ENCODE measurements around the gene GOLGA6D.
"Not testable (repeated sequence)": the region's sequence is repeated elsewhere in the genome, so short reads cannot be mapped to it uniquely, and the experiment has no call there.

GOLGA6D gene

DNA sequence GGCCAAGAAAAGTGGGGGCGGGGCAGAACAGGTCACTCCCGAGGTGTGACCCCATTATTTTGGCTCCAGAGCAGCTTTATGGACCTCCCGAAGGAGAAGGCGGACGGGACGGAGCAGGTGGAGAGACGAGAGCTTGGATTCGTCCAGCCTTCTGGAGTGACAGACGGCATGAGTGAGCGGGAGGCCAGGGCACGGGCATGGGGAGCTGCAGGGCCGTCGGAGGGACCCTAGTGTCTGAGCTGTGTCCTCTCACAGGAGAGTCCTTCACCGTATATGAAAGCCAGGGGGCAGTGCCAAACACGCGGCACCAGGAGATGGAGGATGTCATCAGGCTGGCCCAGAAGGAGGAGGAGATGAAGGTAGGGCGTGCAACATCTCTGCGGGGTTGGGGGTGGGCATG, 11.0 kb downstream of the GOLGA6D start:
- DNase-seq (ENCODE audit: low spot score), result not testable (repeated sequence)

DNA sequence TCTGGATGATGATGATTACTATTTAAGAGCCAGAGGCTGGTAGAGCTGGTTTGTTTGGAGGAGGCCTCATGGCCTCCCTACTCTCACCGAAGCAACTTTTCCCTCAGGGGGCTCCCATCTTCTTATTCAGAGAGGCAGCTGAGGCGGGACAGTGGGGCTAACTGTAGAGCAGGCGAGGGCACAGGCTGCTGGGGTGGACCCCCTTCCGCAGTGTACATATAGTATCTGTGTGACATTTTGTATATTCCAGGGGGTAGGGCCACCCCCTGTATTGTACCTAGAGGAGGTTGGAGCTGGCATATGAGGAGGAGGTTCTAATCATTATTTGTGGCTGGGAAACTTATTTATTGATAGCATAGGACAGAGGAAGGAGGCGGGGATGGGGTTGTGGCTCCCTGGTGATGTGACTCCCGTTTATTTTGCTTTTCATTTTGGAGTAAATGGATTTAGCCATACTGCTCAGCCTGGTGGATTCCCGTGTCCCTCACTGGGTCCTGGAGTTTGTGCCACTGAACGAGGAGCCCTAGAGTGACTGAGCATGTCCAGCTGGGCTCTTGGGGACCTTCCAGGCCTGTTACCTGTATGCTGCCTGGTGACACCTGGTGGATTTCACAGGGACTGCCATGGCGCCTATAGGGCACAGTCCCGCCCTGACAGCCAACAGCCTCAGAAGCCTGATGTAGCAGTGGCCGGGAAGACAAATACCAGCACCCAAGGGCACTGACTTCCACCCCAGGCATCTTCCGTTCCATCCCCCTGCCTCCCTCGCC, 16.1 kb downstream of the GOLGA6D start:
- DNase-seq (ENCODE audit: low spot score), result not testable (repeated sequence)

DNA sequence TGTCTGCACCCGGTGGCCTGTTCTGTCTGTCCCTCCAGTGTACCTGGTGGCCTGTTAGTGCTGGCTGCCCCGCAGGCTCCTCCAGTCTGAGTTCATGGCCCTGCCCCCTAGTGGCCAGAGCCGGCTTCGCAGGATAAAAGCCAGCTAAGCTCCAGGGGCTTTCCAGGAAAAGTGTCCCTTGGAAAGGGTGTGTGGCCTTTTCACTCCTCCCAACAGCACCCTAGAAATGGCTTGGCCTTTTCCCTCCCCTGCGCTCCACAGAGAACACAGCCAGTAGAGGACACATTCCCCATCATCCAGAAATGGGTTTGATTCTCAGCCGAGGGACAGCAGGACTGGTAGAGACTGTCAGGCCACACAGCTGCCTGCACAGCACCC, 16.7 kb downstream of the GOLGA6D start:
- DNase-seq (ENCODE audit: low spot score), result not testable (repeated sequence)

DNA sequence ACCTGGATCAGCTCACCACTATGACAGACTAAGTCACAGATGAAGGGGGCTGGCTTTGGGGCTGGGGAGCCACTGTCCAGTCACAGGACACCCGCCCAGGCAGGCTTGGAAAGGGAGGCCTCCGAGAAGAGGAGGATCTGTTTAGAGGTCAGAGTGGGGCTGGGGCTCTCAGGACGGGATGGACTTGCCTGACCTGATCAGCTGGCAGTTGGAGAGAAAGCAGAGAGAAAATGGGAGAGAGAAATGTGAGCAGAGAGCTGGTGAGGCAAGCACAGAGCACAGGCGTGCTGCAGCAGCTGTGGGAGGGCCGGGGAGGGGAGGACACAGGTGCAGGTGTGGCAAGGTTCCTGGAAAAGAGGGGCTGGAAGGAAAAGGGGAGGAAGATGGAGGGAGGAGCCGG, 17.4 kb downstream of the GOLGA6D start:
- not testable (repeated sequence) for DNase-seq (ENCODE audit: low spot score)

DNA sequence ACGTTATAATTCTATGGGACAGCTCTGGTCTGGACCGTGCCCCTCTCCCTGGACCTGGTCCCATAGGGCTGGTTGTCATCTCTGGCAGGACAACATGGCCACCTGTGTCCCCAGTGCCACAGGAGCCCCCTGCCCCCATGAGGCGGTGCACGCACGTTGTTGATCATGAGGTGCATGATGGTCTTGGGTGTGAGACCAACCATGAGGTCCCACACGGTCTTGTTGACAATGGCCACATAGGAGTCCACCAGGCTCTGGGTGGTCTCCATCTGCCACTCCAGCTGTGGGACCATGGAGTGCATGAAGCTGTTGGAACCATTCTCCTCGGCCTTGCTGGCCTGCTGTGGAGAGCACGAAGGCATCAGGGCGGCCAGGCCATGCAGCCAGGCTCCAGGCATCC, 19.7 kb downstream of the GOLGA6D start:
- DNase-seq (ENCODE audit: low spot score), result no peak

DNA sequence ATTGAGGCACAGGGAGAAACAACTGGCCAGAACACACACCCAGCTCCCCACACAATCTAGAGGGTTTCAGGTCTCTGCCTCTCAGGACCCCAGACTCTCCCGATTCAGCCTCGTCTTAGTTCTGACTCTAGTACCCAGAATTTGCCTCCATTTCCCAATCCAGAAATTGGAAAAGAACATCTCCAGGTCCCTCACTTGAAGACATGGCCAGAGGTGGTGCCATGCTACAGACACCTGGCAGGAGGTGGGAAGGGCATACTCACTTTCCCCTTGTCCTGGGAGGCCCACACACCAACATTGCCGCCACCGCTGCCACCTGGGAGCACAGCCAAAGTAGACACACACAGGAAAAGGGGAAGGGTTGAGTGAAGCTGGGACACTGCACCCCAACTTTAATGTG, 20.1 kb downstream of the GOLGA6D start:
- DNase-seq (ENCODE audit: low spot score), result not testable (repeated sequence)

DNA sequence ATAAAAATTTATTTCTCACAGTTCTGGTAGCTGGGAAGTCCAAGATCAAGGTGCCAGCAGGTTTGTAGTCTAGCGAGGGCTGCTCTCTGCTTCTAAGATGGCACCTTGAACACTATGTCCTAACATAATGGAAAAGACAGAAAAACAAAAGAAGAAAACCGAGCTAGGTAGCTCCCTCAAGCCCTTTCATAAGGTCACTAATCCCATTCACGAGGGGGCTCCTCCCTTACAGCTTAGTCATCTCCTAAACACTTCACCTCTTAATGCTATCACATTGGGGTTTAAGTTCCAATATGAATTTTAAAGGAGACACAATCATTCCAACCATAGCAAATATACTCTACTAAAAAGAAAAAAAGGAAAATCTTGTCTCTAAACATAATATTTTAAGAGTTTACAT, 23.6 kb downstream of the GOLGA6D start:
- no peak for DNase-seq (ENCODE audit: low spot score)

DNA sequence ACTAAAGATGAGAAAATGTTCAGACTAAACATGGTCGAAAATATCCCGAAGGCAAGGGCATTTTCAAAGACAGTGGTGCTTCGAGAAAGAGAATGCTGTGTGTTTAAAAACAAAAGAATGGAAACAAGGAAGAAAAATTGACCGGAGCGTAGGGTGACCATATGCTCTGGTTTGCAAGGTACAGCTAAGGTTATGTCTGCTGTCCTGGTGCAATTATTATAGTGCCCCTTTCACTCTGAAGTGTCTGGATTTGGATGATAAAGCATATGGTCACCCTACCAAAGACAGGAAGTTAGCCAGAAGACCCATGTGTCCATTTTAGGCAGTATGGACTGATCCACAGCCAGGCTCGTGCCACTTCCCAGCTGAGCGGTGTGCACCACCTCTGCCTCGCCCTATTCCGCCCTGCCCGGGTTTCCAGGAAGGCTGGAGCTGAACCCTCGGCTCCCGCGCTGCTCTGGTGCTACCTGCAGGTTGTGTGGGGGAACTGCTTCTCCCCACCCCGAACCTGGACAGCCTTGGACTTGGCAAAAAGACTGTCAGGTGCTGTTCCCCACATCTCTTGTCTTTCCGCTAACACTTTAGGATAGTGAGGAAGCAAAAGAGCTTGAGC, 25.2 kb downstream of the GOLGA6D start:
- no peak for DNase-seq (ENCODE audit: low spot score)

DNA sequence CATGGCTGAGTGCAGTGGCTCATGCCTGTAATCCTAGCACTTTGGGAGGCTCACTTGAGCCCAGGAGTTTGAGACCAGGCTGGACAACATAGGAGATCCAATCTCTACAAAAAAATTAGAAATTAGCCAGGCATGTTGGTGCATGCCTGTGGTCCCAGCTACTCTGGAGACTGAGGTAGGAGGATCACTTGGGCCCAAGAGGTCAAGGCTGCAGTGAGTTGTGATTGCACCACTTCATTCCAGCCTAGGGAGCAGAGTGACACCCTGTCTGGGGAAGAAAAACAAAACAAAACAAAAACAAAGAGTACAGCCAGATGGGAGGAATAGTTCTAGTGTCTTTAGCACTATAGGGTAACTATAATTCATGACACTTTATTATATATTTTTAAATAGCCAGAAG, 27.1 kb downstream of the GOLGA6D start:
- no peak for DNase-seq (ENCODE audit: low spot score)

DNA sequence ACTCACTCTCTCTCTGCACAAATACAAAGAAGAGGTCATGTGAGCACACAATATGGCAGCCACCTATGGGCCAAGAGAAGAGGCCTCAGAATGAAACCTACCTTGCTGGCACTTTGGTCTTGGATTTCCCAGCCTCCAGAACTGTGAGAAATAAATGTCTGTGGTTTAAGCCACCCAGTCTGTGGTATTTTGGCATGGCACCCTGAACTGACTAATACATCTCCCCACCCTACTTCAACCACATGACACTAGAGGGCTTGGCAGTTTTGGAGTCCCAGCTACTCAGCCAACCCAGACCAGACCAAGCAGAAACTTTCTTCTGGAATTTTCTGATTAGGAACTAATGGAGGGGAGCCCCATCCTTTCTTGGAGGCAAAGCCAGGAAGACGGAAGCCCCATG, 29.9 kb downstream of the GOLGA6D start:
- DNase-seq (ENCODE audit: low spot score), result not testable (repeated sequence)

DNA sequence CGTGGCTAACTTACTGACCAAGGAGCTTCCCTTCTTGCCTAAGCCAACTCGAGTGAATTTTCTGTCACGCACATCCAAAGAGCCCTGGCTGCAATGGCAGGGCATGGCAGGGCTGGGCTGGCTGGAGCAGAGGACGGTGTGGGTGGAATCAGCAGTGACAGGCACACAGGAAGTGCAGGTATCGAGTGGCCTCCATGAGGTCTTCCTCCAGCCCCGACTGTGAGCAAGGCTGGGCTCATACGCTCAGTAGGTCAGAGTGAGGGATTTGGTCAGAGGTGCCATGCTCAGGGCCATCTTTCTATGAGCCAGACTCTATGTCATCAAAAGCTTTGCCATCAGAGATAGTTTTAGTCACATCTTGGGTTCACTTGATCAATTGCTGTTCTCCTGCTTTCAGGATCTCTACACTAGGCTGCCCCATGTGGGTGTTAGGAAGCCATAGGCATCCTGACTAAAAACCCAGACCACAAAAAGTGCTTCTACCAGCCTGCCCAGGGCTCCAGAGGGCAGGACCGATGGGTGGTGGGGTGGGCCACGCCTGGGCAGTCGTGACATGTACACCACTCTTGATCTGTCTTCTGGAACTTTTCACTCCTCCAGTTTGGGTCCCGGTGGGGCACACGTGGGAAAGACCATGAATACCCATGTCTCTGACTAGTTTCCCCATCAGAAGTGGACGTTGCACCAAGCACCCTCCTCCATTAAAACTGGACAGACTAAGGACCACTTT, 30.6 kb downstream of the GOLGA6D start:
- DNase-seq (ENCODE audit: low spot score), result no peak

DNA sequence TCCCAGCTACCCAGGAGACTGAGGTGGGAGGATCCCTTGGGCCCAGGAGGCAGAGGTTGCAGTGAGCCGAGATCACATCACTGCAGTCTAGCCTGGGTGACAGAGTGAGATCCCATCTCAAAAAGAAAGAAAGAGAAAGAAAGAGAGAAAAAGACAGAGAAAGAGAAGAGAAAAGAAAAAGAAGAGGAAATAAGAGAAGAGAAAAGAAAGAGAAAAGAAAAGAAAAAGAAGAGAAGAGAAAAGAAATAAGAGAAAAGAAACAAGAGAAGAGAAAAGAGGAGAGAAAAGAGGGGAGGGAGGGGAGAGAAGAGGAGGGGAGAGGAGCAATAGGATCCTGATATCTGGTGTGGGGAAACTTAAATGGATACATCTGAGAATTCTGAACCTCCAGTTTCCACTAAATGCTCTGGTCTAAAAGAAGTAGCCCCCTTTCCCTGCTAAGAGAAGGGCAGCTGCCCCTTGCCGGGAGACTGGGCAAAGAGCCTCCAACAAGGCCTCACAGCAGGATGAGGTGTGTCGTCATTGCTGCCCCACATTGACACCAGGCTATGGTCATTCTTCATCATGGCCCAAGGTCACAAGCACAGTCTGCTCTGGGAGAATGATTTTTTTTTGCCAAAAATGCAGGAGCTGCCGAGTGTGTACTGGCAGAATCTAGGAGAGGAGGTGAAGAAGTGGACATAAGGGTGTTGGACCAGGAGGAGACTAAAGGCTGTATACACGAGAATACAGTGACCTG, 32.1 kb downstream of the GOLGA6D start:
- no peak for DNase-seq (ENCODE audit: low spot score)

DNA sequence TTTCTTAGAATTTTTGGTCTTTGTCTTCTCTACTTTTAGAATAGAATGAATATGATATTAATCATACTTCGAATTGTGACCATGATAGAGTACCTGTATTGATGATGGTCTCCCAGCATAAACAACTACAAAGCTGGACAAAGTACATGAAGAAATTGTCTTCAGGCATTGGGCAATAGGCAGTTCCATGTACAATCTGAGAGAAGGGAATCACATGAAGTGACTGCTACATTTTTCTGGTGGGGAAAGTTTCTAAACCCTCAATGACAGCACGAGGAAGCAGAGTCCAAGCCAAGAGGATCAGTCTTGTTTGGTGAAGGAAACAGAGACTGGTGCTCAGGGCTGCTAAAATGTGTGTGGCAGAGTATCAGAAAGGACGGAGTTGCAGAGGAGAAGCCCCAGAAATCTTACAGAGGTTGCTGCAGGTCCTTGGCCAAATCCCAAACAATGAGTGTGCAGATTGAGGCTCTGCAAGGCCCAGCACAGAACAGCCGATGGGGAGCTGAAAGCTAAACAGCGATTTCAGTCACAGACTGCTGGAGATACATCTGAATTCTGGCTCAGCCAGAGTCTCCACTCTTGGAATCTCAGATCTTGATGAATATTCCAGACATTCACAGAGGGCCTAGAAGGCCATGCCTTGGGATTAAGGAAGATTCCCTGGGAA, 36.7 kb downstream of the GOLGA6D start:
- DNase-seq (ENCODE audit: low spot score), result not testable (repeated sequence)

DNA sequence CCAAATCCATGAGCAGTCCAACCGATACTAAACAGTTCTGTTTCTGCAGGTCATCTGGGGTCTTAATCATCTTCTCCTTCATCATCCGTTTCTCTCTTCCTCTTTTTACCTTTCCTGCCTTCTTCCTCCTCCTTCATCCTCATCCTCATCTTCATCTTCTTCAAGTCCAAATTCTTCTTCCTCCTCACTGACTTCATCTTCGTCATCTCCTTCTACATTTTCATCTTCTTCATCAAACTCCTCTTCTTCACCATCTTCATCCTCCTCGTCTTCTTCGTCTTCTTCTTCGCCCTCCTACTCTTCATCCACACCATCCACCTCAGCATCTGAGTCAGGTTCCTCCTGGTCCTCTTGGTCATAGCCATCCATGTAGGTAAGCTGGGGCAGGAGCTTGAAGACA, 39.1 kb downstream of the GOLGA6D start:
- DNase-seq (ENCODE audit: low spot score), result no peak

DNA sequence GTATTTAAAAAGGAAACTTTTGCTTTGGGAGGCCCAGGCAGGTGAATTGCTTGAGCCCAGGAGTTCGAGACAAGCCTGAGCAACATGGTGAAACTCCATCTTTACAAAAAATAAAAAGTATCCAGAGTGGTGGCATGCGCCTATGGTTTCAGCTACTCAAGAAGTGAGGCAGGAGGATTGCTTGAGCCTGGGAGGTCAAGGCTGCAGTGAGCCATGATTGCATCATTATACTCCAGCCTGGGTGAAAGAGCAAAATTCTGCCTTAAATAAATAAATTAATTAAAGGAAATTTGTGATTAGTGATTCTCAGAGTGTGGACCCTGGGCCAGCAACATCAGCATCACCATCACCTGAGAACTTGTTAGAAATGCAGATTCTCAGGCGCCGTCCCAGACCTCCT, 43.3 kb downstream of the GOLGA6D start:
- DNase-seq (ENCODE audit: low spot score), result no peak

DNA sequence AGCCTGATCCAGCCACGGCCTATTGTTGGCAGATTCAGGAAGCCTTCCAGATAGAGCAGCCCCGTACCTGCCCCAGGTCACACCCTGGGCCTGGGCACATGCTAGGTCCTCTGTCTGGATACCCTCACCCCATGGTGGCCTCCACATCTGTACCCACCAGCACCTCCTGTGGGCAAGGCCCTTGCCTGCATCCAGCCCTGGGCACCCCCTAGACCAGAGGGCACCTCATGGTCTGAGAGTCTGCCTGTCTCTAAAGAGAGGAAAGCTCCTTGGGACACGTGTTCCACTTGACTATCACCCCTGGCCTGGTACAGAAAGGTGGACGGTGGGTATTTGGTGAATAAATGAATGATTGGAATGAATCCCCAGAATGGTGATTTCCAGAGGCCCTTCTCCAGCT, 44.4 kb downstream of the GOLGA6D start:
- DNase-seq (ENCODE audit: low spot score), result no peak

DNA sequence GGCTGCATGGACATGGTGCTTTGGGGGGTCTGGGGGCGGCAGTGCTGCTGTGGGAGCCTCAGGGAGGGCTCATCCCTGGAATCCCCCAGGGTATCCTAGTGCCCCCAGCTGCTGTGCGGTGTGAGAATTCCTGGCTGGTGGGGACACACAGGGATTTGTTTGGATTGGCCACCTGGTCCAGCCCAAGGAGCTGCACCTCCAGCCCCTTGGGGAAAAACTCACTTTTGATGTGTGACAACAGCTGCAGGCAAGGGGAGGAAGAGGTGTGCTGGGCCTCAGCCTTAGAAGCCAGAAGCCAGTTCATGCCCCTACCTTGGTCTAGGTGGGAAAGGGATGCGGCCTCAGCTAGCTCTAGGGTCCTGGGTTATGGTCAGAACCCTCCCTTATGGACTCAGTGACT, 44.9 kb downstream of the GOLGA6D start:
- DNase-seq (ENCODE audit: low spot score), result no peak

DNA sequence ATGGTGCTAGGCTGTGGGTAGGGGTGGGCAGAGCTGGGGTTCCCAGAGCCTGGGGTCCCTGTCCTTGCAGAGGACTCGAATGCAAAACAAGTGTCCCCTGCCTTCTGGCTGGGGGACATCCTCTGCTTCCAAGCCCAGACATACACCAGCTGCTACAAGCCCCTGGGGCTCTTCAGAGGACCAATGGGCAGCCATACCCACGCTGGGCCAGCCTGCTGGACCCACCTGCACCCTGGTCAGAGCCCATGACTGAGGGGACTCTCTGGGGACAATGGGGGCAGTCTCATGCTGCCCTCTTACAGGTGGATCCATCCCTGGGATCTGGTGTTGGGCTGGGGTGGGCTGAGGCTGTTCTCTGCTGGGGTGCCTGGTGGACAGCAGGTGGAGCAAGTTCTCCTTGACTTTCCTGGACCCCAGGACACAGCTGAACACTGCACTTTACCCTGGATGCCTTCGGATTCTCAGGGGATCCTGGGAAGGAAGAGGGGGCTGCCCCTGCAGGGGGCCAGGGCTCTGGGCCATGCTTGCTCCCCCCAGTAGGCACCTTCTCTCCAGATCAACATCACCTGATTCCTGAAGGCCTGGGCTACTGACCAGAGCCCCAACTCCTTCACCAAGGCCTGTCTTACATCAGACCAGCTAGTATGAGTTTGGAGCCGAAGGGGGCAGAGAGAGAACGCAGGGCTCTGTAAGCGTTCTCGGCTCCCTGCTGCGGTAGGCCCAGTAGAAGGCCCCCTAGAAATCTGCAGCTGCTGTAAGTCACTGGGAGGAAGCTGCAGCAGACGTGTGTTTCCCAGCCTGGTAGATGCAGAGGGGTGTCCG, 46.1 kb downstream of the GOLGA6D start:
- no peak for DNase-seq (ENCODE audit: low spot score)

DNA sequence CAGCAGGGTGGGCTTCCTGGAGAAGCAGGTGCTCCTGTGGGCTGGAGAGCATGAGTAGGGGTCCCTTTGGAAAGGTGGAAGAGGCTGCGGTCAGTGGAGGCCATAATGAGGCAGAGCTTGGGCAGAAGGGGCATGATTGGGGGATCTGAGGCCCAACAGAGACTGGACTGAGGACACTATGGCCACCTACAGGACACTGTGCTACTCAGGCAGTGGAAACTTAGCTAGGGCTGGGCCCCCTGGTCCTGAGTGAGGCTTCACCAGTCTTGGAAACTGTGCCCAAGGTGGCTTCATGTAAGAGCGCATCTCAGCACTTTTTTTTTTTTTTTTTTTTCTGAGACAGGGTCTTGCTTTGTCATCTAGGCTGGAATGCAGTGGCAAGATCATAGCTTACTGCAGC, 46.9 kb downstream of the GOLGA6D start:
- DNase-seq (ENCODE audit: low spot score), result no peak

DNA sequence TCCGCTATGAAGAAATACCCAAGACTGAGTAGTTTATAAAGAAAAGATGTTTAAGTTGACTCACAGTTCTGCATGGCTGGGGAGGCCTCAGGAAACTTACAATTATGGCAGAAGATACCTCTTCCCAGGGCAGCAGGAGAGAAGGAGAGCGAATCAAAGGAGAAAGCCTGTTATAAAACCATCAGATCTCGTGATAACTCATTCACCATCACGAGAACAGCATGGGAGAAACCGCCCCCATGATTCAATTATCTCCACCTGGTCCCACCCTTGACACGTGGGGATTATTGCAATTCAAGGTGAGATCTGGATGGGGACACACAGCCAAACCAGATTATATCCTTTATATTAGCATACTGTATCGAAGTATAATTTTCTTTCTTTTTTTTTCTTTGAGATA, 49.5 kb downstream of the GOLGA6D start:
- not testable (repeated sequence) for DNase-seq (ENCODE audit: low spot score)
